Nephron (organoid): ENCODE measurements around the gene CHRM2.
A peak's percentile ranks its signal among the peaks of the same experiment; 100 is the strongest.
"Not testable (repeated sequence)": the region's sequence is repeated elsewhere in the genome, so short reads cannot be mapped to it uniquely, and the experiment has no call there.

Source experiments
- H3K27ac Mint-ChIP-seq, 3 experiments: 2 replicates each; pipeline ENCODE4 v1.8.0; 2020; ENCODE audit warnings: mixed read lengths in 3 of 3, mild to moderate bottlenecking in 2 of 3, moderate library complexity in 1 of 3
- H3K27me3 Mint-ChIP-seq: 2 replicates; pipeline ENCODE4 v1.8.0; 2021; ENCODE audit warnings: low read depth, mild to moderate bottlenecking, moderate library complexity, mixed read lengths
- H3K36me3 Mint-ChIP-seq: 2 replicates; pipeline ENCODE4 v1.8.0; 2020; ENCODE audit warnings: low read depth, mixed read lengths
- H3K4me1 Mint-ChIP-seq: 2 replicates; pipeline ENCODE4 v1.8.0; 2020; ENCODE audit warnings: mixed read lengths
- H3K4me3 Mint-ChIP-seq, 3 experiments: 2 replicates each; pipeline ENCODE4 v1.8.0; 2020; ENCODE audit warnings: mild to moderate bottlenecking in 3 of 3, mixed read lengths in 3 of 3, moderate library complexity in 2 of 3
- H3K9me3 Mint-ChIP-seq: 2 replicates; pipeline ENCODE4 v1.8.0; 2020; ENCODE audit warnings: mixed read lengths
- CTCF ChIP-seq, 3 experiments: fragments of 200-600 bp; sonication (generic); IDR thresholded peaks; one replicate each; pipeline ENCODE4 v1.5.0; 2021; ENCODE audit warnings: antibody characterized with exemption in 3 of 3; ENCODE audit not compliant: unreplicated experiment in 3 of 3

Gene CHRM2

GRCh38 chr7:136868496-136869000, at the start of gene CHRM2:
Gene CHRM2 (plus strand): TSS chr7:136868652. CDS start chr7:137014866, 146,214 bp downstream.
- Mint-ChIP-seq H3K4me3 (peak within 1 kb of the TSS; percentile 78 to 90 (median 83)), H3K9me3 (no peaks in the 10 kb centered on the region), H3K27me3 (peaks cover 89% of the 10 kb centered on the region), H3K27ac (no peak within 1 kb of the TSS), H3K4me1 (peaks cover 31% of the 10 kb centered on the region), H3K36me3 (no peaks in the 10 kb centered on the region)
- TF ChIP-seq CTCF (IDR thresholded peaks at IDR 0.05; ENCODE audit: unreplicated experiment in 3 of 3): no peak

GRCh38 chr7:136831398-136831797, 37.1 kb upstream of the CHRM2 start:
- not testable (repeated sequence) for H3K9me3 Mint-ChIP-seq
- peak overlapping the region; percentile 61 to 72 (median 67) for H3K4me3 Mint-ChIP-seq

GRCh38 chr7:136845899-136846465, 22.5 kb upstream of the CHRM2 start:
- Mint-ChIP-seq H3K4me3 (no peak overlapping the region), H3K27me3 (no peaks in the 10 kb centered on the region), H3K9me3 (no peaks in the 10 kb centered on the region), H3K36me3 (no peaks in the 10 kb centered on the region), H3K27ac (no peak overlapping the region), H3K4me1 (no peaks in the 10 kb centered on the region)
- no peak for TF ChIP-seq CTCF (IDR thresholded peaks at IDR 0.05; ENCODE audit: unreplicated experiment in 3 of 3)

More at GRCh38 chr7:136831398-136831797, 37.1 kb upstream of the CHRM2 start:
- not testable (repeated sequence) for H3K36me3 Mint-ChIP-seq, H3K27ac Mint-ChIP-seq, H3K27me3 Mint-ChIP-seq, H3K4me1 Mint-ChIP-seq

- H3K4me3 Mint-ChIP-seq: no peak overlapping the region
Observed at GRCh38 chr7:136847858-136848257, 20.6 kb upstream of the CHRM2 start.

GRCh38 chr7:136853654-136854053, 14.8 kb upstream of the CHRM2 start:
- Mint-ChIP-seq H3K4me3 (no peak overlapping the region), H3K4me1 (no peaks in the 10 kb centered on the region), H3K9me3 (no peaks in the 10 kb centered on the region), H3K27me3 (no peaks in the 10 kb centered on the region), H3K27ac (no peak overlapping the region), H3K36me3 (no peaks in the 10 kb centered on the region)
- TF ChIP-seq CTCF (IDR thresholded peaks at IDR 0.05; ENCODE audit: unreplicated experiment in 3 of 3): no peak

More at GRCh38 chr7:136847858-136848257, 20.6 kb upstream of the CHRM2 start:
- Mint-ChIP-seq H3K36me3 (no peaks in the 10 kb centered on the region), H3K27ac (no peak overlapping the region), H3K4me1 (no peaks in the 10 kb centered on the region), H3K27me3 (no peaks in the 10 kb centered on the region), H3K9me3 (no peaks in the 10 kb centered on the region)
- TF ChIP-seq CTCF (IDR thresholded peaks at IDR 0.05; ENCODE audit: unreplicated experiment in 3 of 3): no peak

- H3K27me3 Mint-ChIP-seq: peaks cover 6% of the 10 kb centered on the region
- no peaks in the 10 kb centered on the region for H3K9me3 Mint-ChIP-seq
- no peaks in the 10 kb centered on the region for H3K4me1 Mint-ChIP-seq
- H3K36me3 Mint-ChIP-seq: no peaks in the 10 kb centered on the region
- no peak overlapping the region for H3K27ac Mint-ChIP-seq
- no peak overlapping the region for H3K4me3 Mint-ChIP-seq
- no peak for TF ChIP-seq CTCF (IDR thresholded peaks at IDR 0.05; ENCODE audit: unreplicated experiment in 3 of 3)
Observed at GRCh38 chr7:136857573-136857972, 10.9 kb upstream of the CHRM2 start.
